IMR-90 (cell line): Measurements from ENCODE around the gene TMPRSS7. TPM values are rescaled to one million over a fixed set of nuclear protein-coding genes. Genes with fewer than 3 reads are reported as not detected.

Experiments used
- ATAC-seq: fragments of 200-7000 bp; cut with Tn5 transposase; 2 replicates; pipeline ENCODE4 v1.9.1; 2020; ENCODE audit warnings: low read depth, mild to moderate bottlenecking, moderate library complexity
- BruUV-seq: library from RNA; stranded (reverse); fragments of 400-500 nt; replicated peaks from 2 replicates; lab custom pipeline; 2021; lab: Mats Ljungman, UMichigan
- CTCF ChIA-PET: fragments of 300-600 bp; formaldehyde crosslinking; extraction: SDS; loops from one replicate; lab custom pipeline; 2021; ENCODE audit warnings: antibody characterized with exemption; lab: Yijun Ruan, JAX
- POLR2A ChIA-PET: fragments of 300-600 bp; sonication (Branson Sonifier 250); formaldehyde crosslinking; loops from one replicate; lab custom pipeline; 2022; ENCODE audit warnings: antibody characterized with exemption; ENCODE audit not compliant: unreplicated experiment; lab: Charles Lee
- DNase-seq: peaks from one replicate; pipeline ENCODE4 v3.0.0; 2013
- H2AFZ ChIP-seq: replicated peaks from 2 replicates; pipeline ENCODE3; 2013; ENCODE audit warnings: low read length, mild to moderate bottlenecking; ENCODE audit not compliant: poor library complexity
- H2AK5ac ChIP-seq: 2 replicates; pipeline ENCODE4 v1.6.1; 2013; ENCODE audit warnings: low read depth, low read length, inconsistent platforms
- H2AK9ac ChIP-seq: replicated peaks from 2 replicates; pipeline ENCODE3; 2013; ENCODE audit warnings: mild to moderate bottlenecking, low read depth, low read length, moderate library complexity; ENCODE audit not compliant: poor library complexity
- H2BK120ac ChIP-seq: 2 replicates; pipeline ENCODE4 v1.6.1; 2013; ENCODE audit warnings: low read depth, low read length, inconsistent platforms
- H2BK15ac ChIP-seq: 3 replicates; pipeline ENCODE4 v1.6.1; 2013; ENCODE audit warnings: low read depth, low read length, inconsistent platforms
- H2BK20ac ChIP-seq: 2 replicates; pipeline ENCODE4 v1.6.1; 2013; ENCODE audit warnings: low read depth, mild to moderate bottlenecking, inconsistent platforms, low read length, moderate library complexity
- H2BK5ac ChIP-seq: 2 replicates; pipeline ENCODE4 v1.6.1; 2013; ENCODE audit warnings: mild to moderate bottlenecking, low read depth, low read length, inconsistent platforms; ENCODE audit not compliant: poor library complexity, severe bottlenecking
- H3K14ac ChIP-seq: replicated peaks from 2 replicates; pipeline ENCODE4 v1.6.1; 2013; ENCODE audit warnings: low read depth, low read length, inconsistent platforms
- H3K18ac ChIP-seq: 2 replicates; pipeline ENCODE4 v1.6.1; 2013; ENCODE audit warnings: low read depth, low read length, control low read depth
- H3K23ac ChIP-seq: 2 replicates; pipeline ENCODE4 v1.6.1; 2013; ENCODE audit warnings: low read depth, low read length, inconsistent platforms
- H3K27ac ChIP-seq: 2 replicates; pipeline ENCODE4 v1.5.1; 2013; ENCODE audit warnings: mild to moderate bottlenecking, control low read depth, low read length; ENCODE audit not compliant: insufficient read depth
- H3K27me3 ChIP-seq: 2 replicates; pipeline ENCODE4 v1.6.1; 2013; ENCODE audit warnings: low read length; ENCODE audit not compliant: control insufficient read depth, insufficient read depth
- H3K36me3 ChIP-seq: 2 replicates; pipeline ENCODE4 v1.6.1; 2013; ENCODE audit warnings: low read length, mixed read lengths; ENCODE audit not compliant: control insufficient read depth, insufficient read depth
- H3K4ac ChIP-seq: 2 replicates; pipeline ENCODE4 v1.6.1; 2013; ENCODE audit warnings: low read depth, low read length, inconsistent platforms
- H3K4me1 ChIP-seq: 2 replicates; pipeline ENCODE4 v1.6.1; 2013; ENCODE audit warnings: low read length, mixed read lengths; ENCODE audit not compliant: control insufficient read depth, insufficient read depth
- H3K4me2 ChIP-seq: 2 replicates; pipeline ENCODE4 v1.6.1; 2013; ENCODE audit warnings: low read depth, mild to moderate bottlenecking, control low read depth, low read length, moderate library complexity
- H3K4me3 ChIP-seq: 2 replicates; pipeline ENCODE4 v1.5.1; 2013; ENCODE audit warnings: low read depth, mild to moderate bottlenecking, control low read depth, low read length, moderate library complexity; ENCODE audit not compliant: insufficient read depth
- H3K56ac ChIP-seq: 2 replicates; pipeline ENCODE4 v1.6.1; 2013; ENCODE audit warnings: low read length, inconsistent platforms; ENCODE audit not compliant: insufficient read depth; ENCODE audit errors: extremely low read depth
- H3K79me1 ChIP-seq, 2 experiments: 2 replicates each; pipeline ENCODE4 v1.6.1; 2013; ENCODE audit warnings: low read length in 2 of 2, inconsistent platforms in 1 of 2, low read depth in 1 of 2
- H3K9ac ChIP-seq: 2 replicates; pipeline ENCODE4 v1.6.1; 2013; ENCODE audit warnings: low read depth, low read length, control low read depth
- H3K9me1 ChIP-seq: 2 replicates; pipeline ENCODE4 v1.6.1; 2013; ENCODE audit warnings: low read length, inconsistent platforms; ENCODE audit not compliant: insufficient read depth
- H3K9me3 ChIP-seq: 2 replicates; pipeline ENCODE4 v1.6.1; 2013; ENCODE audit warnings: low read length; ENCODE audit not compliant: control insufficient read depth, insufficient read depth
- H4K20me1 ChIP-seq: 2 replicates; pipeline ENCODE4 v1.6.1; 2013; ENCODE audit warnings: low read length, inconsistent platforms; ENCODE audit not compliant: insufficient read depth
- H4K5ac ChIP-seq: 2 replicates; pipeline ENCODE4 v1.6.1; 2013; ENCODE audit warnings: mild to moderate bottlenecking, low read depth, low read length, control low read depth
- H4K8ac ChIP-seq, 2 experiments: 2 replicates each; pipeline ENCODE4 v1.6.1; 2013; ENCODE audit warnings: low read depth in 2 of 2, low read length in 2 of 2, control low read depth in 1 of 2, inconsistent platforms in 1 of 2
- H4K91ac ChIP-seq: 2 replicates; pipeline ENCODE4 v1.6.1; 2013; ENCODE audit warnings: low read depth, low read length, inconsistent platforms; ENCODE audit not compliant: insufficient read depth
- BHLHE40 ChIP-seq: fragments of 150-350 bp; IDR thresholded peaks from 2 replicates; pipeline ENCODE4 v1.6.1; 2016; ENCODE audit warnings: mild to moderate bottlenecking, low read depth, low read length
- CEBPB ChIP-seq: IDR thresholded peaks from 2 replicates; pipeline ENCODE4 v1.6.1; 2012; ENCODE audit warnings: low read depth, low read length, improper control_type of control experiment
- CHD1 ChIP-seq: IDR thresholded peaks from 2 replicates; pipeline ENCODE4 v1.6.1; 2012; ENCODE audit warnings: low read depth, low read length, improper control_type of control experiment
- ELK1 ChIP-seq: fragments of 150-350 bp; IDR thresholded peaks from 2 replicates; pipeline ENCODE4 v1.6.1; 2016; ENCODE audit warnings: low read depth, mild to moderate bottlenecking, low read length, moderate library complexity, borderline replicate concordance
- FOS ChIP-seq: fragments of 150-350 bp; IDR thresholded peaks from 2 replicates; pipeline ENCODE4 v1.6.1; 2016; ENCODE audit warnings: low read depth, low read length
- MAFK ChIP-seq: IDR thresholded peaks from 2 replicates; pipeline ENCODE4 v1.6.1; 2012; ENCODE audit warnings: low read depth, low read length, improper control_type of control experiment
- MAZ ChIP-seq: IDR thresholded peaks from 2 replicates; pipeline ENCODE4 v1.6.1; 2012; ENCODE audit warnings: low read depth, mild to moderate bottlenecking, low read length, improper control_type of control experiment, moderate library complexity, borderline replicate concordance
- MXI1 ChIP-seq: IDR thresholded peaks from 2 replicates; pipeline ENCODE4 v1.6.1; 2012; ENCODE audit warnings: low read depth, mild to moderate bottlenecking, low read length, moderate library complexity, borderline replicate concordance
- NFE2L2 ChIP-seq: fragments of 150-350 bp; IDR thresholded peaks from 2 replicates; pipeline ENCODE4 v1.6.1; 2016; ENCODE audit warnings: low read depth, mild to moderate bottlenecking, low read length
- POLR2A ChIP-seq: IDR thresholded peaks from 2 replicates; pipeline ENCODE4 v1.6.1; 2012; ENCODE audit warnings: mild to moderate bottlenecking, low read depth, low read length
- RAD21 ChIP-seq: IDR thresholded peaks from 2 replicates; pipeline ENCODE4 v1.6.1; 2012; ENCODE audit warnings: low read length, improper control_type of control experiment
- RCOR1 ChIP-seq: IDR thresholded peaks from 2 replicates; pipeline ENCODE4 v1.6.1; 2012; ENCODE audit warnings: mild to moderate bottlenecking, low read length, improper control_type of control experiment; ENCODE audit not compliant: insufficient replicate concordance
- RFX5 ChIP-seq: IDR thresholded peaks from 2 replicates; pipeline ENCODE4 v1.8.0; 2012; ENCODE audit warnings: low read depth, mild to moderate bottlenecking, low read length, moderate library complexity
- SMC3 ChIP-seq: fragments of 150-350 bp; IDR thresholded peaks from 2 replicates; pipeline ENCODE4 v1.6.1; 2016; ENCODE audit warnings: low read depth, mild to moderate bottlenecking, antibody characterized with exemption, low read length, moderate library complexity
- USF2 ChIP-seq: fragments of 150-350 bp; IDR thresholded peaks from 2 replicates; pipeline ENCODE4 v1.6.1; 2017; ENCODE audit warnings: mild to moderate bottlenecking, antibody characterized with exemption, low read length, low read depth
- WGBS, 2 experiments: methylation state at CpG; one replicate each; pipeline versions ENCODE4 v1.1.5 to v1.1.7; 2013; ENCODE audit warnings: missing lambda C conversion rate in 2 of 2; ENCODE audit not compliant: insufficient read length in 1 of 2; ENCODE audit errors: extremely low coverage in 2 of 2; 5-methylcytosine and 5-hydroxymethylcytosine counted together
- dilution Hi-C: fragments of 300-500 bp; cut with HindIII; formaldehyde crosslinking; loops from one replicate; pipeline ENCODE4 v1.14.3; 2018; ENCODE audit warnings: low sequenced_read_pairs; ENCODE audit not compliant: unreplicated experiment
- in situ Hi-C: fragments of 300-500 bp; cut with MboI; formaldehyde crosslinking; loops from 3 replicates; pipeline ENCODE4 v1.14.3; 2019; ENCODE audit warnings: low sequenced_read_pairs, inconsistent platforms, mixed read lengths
- intact Hi-C: fragments of 100-400 bp; cut with micrococcal nuclease; formaldehyde crosslinking; loops from 2 replicates; pipeline ENCODE4 v1.10.0; 2022
- polyA plus RNA-seq, 3 experiments: library from polyadenylated mRNA; depleted of rRNA; stranded (reverse); fragments of >200 nt; gene quantifications; 2 replicates each; pipeline ENCODE4 v1.2.3, GENCODE V29; 2012; ENCODE audit warnings: low replicate concordance in 1 of 3
- total RNA-seq: library from RNA; depleted of rRNA; stranded (reverse); fragments of >200 nt; gene quantifications from 2 replicates; pipeline ENCODE4 v1.2.3, GENCODE V29; 2012
- TF ChIP-seq, protein P1 (sequence below): conservative IDR thresholded peaks from 2 replicates; pipeline ENCODE4 v1.5.1; 2012; ENCODE audit warnings: mild to moderate bottlenecking, low read depth, low read length, improper control_type of control experiment

TMPRSS7 gene
- total and polyA plus RNA-seq, 2 of the 4 experiments (the other 2 are of a cell fraction): 0.07 TPM; not detected in 1

DNA sequence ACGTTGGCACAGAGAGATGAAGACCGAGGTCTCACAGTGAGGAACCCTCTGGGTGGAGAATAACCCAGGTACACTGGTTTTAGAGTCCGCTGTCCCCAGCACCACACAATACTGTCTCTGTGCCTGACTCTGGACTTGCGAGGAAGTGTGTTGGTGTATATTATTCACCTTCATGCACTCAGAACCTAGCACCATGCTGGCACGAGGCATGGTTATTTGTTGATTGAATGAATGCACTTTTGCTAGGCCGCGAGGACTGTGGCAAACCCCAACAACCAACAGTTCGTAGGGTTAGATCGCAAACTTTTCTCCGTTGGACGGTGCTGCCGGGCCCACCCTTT, 51.2 kb downstream of the TMPRSS7 start:
- WGBS, 2 experiments: 13% methylated on average over 4 of the region's 12 CpGs; no CpG with 5 or more reads in 1 of the 2 experiments
- no peaks in the 10 kb centered on the region for H3K27me3 ChIP-seq
- peaks cover 5% of the 10 kb centered on the region for H3K9me1 ChIP-seq
- ChIA-PET POLR2A (no interaction called here), CTCF (no interaction called here)
- H4K91ac ChIP-seq: no peak overlapping the region
- no peaks in the 10 kb centered on the region for H3K36me3 ChIP-seq
- H3K14ac ChIP-seq: 0 out of 2 replicates have a peak overlapping the region, but pooled peaks have one; percentile 16
- H3K9me3 ChIP-seq: no peaks in the 10 kb centered on the region
- dilution Hi-C loops (no loop called here), intact Hi-C loops (no loop called here), in situ Hi-C loops (no loop called here)
- peaks cover 4% of the 10 kb centered on the region for H3K4me1 ChIP-seq
- peak overlapping the region; percentile 10; the same call in 1 of the 2 replicates for H3K9ac ChIP-seq
- no peak for TF ChIP-seq USF2
- no peak for TF ChIP-seq BHLHE40
- no peak for TF ChIP-seq MAZ
- TF ChIP-seq SMC3: no peak
- no peak for TF ChIP-seq MAFK
- TF ChIP-seq CHD1: no peak
- TF ChIP-seq FOS: no peak
- TF ChIP-seq RCOR1: no peak
- TF ChIP-seq ELK1: no peak
- no peak for TF ChIP-seq CEBPB
- no peak for TF ChIP-seq RAD21
- TF ChIP-seq POLR2A: no peak
- TF ChIP-seq NFE2L2: no peak
- TF ChIP-seq, protein P1, sequence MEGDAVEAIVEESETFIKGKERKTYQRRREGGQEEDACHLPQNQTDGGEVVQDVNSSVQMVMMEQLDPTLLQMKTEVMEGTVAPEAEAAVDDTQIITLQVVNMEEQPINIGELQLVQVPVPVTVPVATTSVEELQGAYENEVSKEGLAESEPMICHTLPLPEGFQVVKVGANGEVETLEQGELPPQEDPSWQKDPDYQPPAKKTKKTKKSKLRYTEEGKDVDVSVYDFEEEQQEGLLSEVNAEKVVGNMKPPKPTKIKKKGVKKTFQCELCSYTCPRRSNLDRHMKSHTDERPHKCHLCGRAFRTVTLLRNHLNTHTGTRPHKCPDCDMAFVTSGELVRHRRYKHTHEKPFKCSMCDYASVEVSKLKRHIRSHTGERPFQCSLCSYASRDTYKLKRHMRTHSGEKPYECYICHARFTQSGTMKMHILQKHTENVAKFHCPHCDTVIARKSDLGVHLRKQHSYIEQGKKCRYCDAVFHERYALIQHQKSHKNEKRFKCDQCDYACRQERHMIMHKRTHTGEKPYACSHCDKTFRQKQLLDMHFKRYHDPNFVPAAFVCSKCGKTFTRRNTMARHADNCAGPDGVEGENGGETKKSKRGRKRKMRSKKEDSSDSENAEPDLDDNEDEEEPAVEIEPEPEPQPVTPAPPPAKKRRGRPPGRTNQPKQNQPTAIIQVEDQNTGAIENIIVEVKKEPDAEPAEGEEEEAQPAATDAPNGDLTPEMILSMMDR: no peak
- no peak for TF ChIP-seq MXI1
- TF ChIP-seq RFX5: no peak
- peak overlapping the region; percentile 97 for H2AFZ ChIP-seq
- peak overlapping the region; percentile 87 for H3K4me3 ChIP-seq
- H2BK120ac ChIP-seq: peak overlapping the region; percentile 5; the same call in 1 of the 2 replicates
- no peak overlapping the region for H2BK20ac ChIP-seq
- no peak for ATAC-seq
- H2BK5ac ChIP-seq: no peak overlapping the region
- peaks cover 11 to 26% of the 10 kb centered on the region in 2 experiments; a peak in 3 of 4 replicates for H3K79me1 ChIP-seq
- no peak overlapping the region for H3K56ac ChIP-seq
- no peak for DNase-seq
- peak overlapping the region; percentile 31 to 63; a peak in 2 of 4 replicates for H4K8ac ChIP-seq
- H3K18ac ChIP-seq: no peak overlapping the region
- no peak overlapping the region for H4K5ac ChIP-seq
- H4K20me1 ChIP-seq: no peaks in the 10 kb centered on the region
- H2AK9ac ChIP-seq: peak overlapping the region; percentile 33
- 0 out of 2 replicates have a peak overlapping the region, but pooled peaks have one; percentile 9 for H2AK5ac ChIP-seq
- H3K4me2 ChIP-seq: peak overlapping the region; percentile 89
- BruUV-seq: no TSS peak
- H2BK15ac ChIP-seq: 0 out of 3 replicates have a peak overlapping the region, but pooled peaks have one; percentile 56
- H3K23ac ChIP-seq: no peak overlapping the region
- H3K27ac ChIP-seq: no peak overlapping the region; the same call in 1 of the 2 replicates
- peak overlapping the region; percentile 1; the same call in 1 of the 2 replicates for H3K4ac ChIP-seq
